Nephron (organoid): ENCODE measurements around the gene C15orf62.

Source experiments
- H3K27ac Mint-ChIP-seq, 3 experiments: 2 replicates each; pipeline ENCODE4 v1.8.0; 2020; ENCODE audit warnings: mixed read lengths in 3 of 3, mild to moderate bottlenecking in 2 of 3, moderate library complexity in 1 of 3
- H3K27me3 Mint-ChIP-seq: 2 replicates; pipeline ENCODE4 v1.8.0; 2021; ENCODE audit warnings: low read depth, mild to moderate bottlenecking, moderate library complexity, mixed read lengths
- H3K36me3 Mint-ChIP-seq: 2 replicates; pipeline ENCODE4 v1.8.0; 2020; ENCODE audit warnings: low read depth, mixed read lengths
- H3K4me1 Mint-ChIP-seq: 2 replicates; pipeline ENCODE4 v1.8.0; 2020; ENCODE audit warnings: mixed read lengths
- H3K4me3 Mint-ChIP-seq, 3 experiments: 2 replicates each; pipeline ENCODE4 v1.8.0; 2020; ENCODE audit warnings: mild to moderate bottlenecking in 3 of 3, mixed read lengths in 3 of 3, moderate library complexity in 2 of 3
- H3K9me3 Mint-ChIP-seq: 2 replicates; pipeline ENCODE4 v1.8.0; 2020; ENCODE audit warnings: mixed read lengths
- TF ChIP-seq, protein P1 (sequence below), 3 experiments: fragments of 200-600 bp; sonication (generic); IDR thresholded peaks; one replicate each; pipeline ENCODE4 v1.5.0; 2021; ENCODE audit warnings: antibody characterized with exemption in 3 of 3; ENCODE audit not compliant: unreplicated experiment in 3 of 3

Gene C15orf62, protein sequence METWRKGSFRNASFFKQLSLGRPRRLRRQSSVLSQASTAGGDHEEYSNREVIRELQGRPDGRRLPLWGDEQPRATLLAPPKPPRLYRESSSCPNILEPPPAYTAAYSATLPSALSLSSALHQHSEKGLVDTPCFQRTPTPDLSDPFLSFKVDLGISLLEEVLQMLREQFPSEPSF

DNA sequence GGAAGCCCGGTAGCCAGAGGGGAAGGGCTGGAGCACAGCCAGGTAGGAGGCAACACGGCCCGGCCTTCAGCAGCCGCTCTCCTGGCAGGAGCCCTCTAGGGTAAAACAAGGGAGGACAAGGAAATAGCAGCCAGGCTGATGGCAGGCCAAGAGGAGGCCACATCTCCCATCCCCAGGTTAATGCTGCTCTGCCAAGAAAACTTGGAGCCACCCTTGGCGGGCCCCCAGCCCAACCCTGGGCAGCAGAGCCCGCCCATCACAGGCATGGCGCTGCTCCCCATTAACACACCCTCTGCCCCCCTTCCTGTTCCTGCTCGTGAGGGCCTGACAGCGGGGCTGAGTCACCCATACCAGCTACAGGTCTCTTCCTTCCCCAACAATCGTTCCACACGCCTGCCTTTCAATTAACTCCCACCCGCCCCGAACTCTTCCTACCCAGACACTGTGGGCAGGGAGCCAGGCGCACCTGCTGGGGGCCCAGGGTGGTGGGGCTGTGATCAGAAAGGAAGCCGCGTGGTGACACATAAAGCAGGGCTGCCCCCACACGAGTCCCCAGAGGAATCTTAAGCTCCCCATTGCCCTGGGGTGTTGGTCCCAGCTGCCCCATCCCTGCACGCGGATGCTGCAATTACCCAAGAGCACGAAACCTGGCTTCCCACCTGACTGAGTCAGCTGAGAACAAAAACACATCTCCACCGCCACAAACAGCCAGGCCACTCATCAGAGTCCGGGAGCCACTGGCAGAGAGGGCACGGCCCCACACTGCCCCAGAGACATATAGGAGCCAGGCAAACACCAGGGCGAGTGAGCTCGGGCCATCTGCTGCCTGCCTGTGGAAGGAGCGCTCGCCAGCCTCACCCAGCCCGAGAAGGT is at the start of gene C15orf62:
Gene C15orf62 (plus strand): TSS at position 707 of the 873 bp plus-strand sequence. CDS start 516 bp downstream, outside the sequence.
- Mint-ChIP-seq H3K27ac (peak within 1 kb of the TSS; percentile 94 to 95 (median 94)), H3K4me3 (peak within 1 kb of the TSS in 1 of 3 experiments; percentile 53), H3K36me3 (peaks cover 4% of the 10 kb centered on the region), H3K27me3 (no peaks in the 10 kb centered on the region), H3K4me1 (peaks cover 25% of the 10 kb centered on the region), H3K9me3 (no peaks in the 10 kb centered on the region)
- TF ChIP-seq, protein P1, sequence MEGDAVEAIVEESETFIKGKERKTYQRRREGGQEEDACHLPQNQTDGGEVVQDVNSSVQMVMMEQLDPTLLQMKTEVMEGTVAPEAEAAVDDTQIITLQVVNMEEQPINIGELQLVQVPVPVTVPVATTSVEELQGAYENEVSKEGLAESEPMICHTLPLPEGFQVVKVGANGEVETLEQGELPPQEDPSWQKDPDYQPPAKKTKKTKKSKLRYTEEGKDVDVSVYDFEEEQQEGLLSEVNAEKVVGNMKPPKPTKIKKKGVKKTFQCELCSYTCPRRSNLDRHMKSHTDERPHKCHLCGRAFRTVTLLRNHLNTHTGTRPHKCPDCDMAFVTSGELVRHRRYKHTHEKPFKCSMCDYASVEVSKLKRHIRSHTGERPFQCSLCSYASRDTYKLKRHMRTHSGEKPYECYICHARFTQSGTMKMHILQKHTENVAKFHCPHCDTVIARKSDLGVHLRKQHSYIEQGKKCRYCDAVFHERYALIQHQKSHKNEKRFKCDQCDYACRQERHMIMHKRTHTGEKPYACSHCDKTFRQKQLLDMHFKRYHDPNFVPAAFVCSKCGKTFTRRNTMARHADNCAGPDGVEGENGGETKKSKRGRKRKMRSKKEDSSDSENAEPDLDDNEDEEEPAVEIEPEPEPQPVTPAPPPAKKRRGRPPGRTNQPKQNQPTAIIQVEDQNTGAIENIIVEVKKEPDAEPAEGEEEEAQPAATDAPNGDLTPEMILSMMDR (IDR thresholded peaks at IDR 0.05; ENCODE audit: unreplicated experiment in 3 of 3), result no peak

DNA sequence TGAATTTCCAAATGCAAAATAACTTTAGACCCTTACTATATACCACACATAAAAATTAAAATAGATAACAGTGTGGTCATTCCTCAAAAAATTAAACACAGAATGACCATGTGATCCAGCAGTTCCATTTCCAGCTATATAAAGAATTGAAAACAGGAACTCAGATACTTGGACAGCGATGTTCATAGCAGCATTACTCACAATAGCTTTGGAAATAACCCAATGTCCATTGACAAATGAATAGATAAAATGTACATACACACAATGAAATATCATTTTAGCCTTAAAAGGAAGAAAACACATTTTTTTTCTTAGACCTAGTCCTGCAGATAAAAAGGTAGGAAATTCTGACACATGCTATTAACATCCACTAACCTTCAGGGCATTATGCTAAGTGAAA is 48.1 kb upstream of the C15orf62 start:
- Mint-ChIP-seq H3K36me3 (peaks cover 13% of the 10 kb centered on the region), H3K9me3 (no peaks in the 10 kb centered on the region), H3K27ac (no peak overlapping the region), H3K4me3 (no peak overlapping the region), H3K27me3 (no peaks in the 10 kb centered on the region), H3K4me1 (no peaks in the 10 kb centered on the region)
- TF ChIP-seq, protein P1 (IDR thresholded peaks at IDR 0.05; ENCODE audit: unreplicated experiment in 3 of 3), result no peak

DNA sequence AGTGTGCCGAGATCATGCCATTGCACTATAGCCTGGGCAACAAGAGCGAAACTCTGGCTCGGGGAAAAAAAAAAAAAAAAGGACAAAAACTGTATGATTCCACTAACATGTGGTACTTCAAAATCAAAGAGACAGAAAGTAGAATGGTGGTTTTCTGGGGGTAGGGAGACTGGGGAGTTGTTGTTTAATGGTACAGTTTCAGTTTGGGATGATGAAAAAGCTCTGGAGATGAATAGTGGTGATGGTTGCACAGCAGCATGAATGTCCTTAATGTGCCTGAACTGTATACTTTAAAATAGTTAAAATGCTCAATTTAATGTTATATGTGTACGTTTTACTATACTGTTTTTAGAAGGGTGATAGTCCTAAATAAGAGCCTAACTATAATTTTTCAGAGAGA is 47.4 kb upstream of the C15orf62 start:
- no peak overlapping the region for H3K4me3 Mint-ChIP-seq
- no peaks in the 10 kb centered on the region for H3K9me3 Mint-ChIP-seq
- no peak overlapping the region for H3K27ac Mint-ChIP-seq
- H3K36me3 Mint-ChIP-seq, result peaks cover 12% of the 10 kb centered on the region
- TF ChIP-seq, protein P1 (IDR thresholded peaks at IDR 0.05; ENCODE audit: unreplicated experiment in 3 of 3), result no peak
- H3K4me1 Mint-ChIP-seq, result no peaks in the 10 kb centered on the region
- H3K27me3 Mint-ChIP-seq, result no peaks in the 10 kb centered on the region

DNA sequence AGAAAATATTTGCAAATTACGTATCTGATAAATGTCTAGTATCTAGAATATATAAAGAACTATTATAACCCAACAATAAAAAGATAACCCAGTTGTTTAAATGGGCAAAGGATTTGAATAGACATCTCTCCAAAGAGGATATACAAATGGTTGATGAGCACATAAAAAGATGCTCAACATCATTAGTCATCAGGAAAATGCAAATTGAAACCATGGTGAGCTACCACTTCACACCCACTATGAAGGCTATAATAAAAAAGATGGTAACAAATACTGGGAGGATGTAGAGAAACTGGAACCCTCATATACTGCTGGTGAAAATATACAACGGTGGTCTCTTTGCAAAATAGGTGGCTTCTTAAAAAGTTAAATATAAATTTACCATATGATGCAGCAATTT is 46.8 kb upstream of the C15orf62 start:
- no peaks in the 10 kb centered on the region for H3K9me3 Mint-ChIP-seq
- no peaks in the 10 kb centered on the region for H3K27me3 Mint-ChIP-seq
- H3K4me1 Mint-ChIP-seq, result no peaks in the 10 kb centered on the region
- peaks cover 8% of the 10 kb centered on the region for H3K36me3 Mint-ChIP-seq
- H3K4me3 Mint-ChIP-seq, result no peak overlapping the region
- TF ChIP-seq, protein P1 (IDR thresholded peaks at IDR 0.05; ENCODE audit: unreplicated experiment in 3 of 3), result no peak
- H3K27ac Mint-ChIP-seq, result no peak overlapping the region

DNA sequence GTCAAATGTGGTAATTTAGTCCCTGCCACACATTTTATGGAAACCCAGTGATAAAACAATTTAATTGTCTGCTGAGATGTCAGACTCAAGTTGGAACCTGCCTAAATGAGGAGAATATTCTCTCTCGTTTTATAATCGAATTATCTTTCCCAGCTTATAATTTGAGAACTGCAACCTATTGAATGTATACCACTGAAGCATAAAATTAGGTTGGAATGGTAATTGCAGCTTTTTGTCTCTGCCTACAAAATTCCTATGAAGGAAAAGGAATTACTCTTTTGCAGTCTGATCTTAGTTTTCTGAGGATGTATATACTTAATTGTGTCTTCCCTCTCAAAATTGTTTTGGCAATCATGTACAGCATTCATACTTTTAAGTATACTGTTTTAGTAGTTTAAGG is 45.9 kb upstream of the C15orf62 start:
- TF ChIP-seq, protein P1 (IDR thresholded peaks at IDR 0.05; ENCODE audit: unreplicated experiment in 3 of 3), result no peak
- no peaks in the 10 kb centered on the region for H3K9me3 Mint-ChIP-seq
- no peak overlapping the region for H3K27ac Mint-ChIP-seq
- H3K4me1 Mint-ChIP-seq, result no peaks in the 10 kb centered on the region
- peaks cover 8% of the 10 kb centered on the region for H3K36me3 Mint-ChIP-seq
- H3K27me3 Mint-ChIP-seq, result no peaks in the 10 kb centered on the region
- H3K4me3 Mint-ChIP-seq, result no peak overlapping the region
